OCI-LY1 (cell line): Measurements from ENCODE around the gene HOTAIR.

Experiments used
- CTCF ChIP-seq: fragments of 200-600 bp; sonication (generic), shearing (Covaris generic); IDR thresholded peaks from 2 replicates; pipeline ENCODE4 v1.5.1; 2017; ENCODE audit warnings: mild to moderate bottlenecking, antibody characterized with exemption, low read length, moderate library complexity, mixed read lengths
- EZH2 ChIP-seq: fragments of 200-600 bp; sonication (generic), shearing (Covaris generic); IDR thresholded peaks from 2 replicates; pipeline ENCODE4 v1.8.0; 2017; ENCODE audit warnings: borderline replicate concordance, mixed run types, mild to moderate bottlenecking, antibody characterized with exemption, low read length, moderate library complexity, mixed read lengths

GRCh38 chr12:54006559-54007220 lies 31.9 kb upstream of the HOTAIR start:
- no peak for TF ChIP-seq CTCF
- TF ChIP-seq EZH2: no peak
